Upper lobe of left lung (tissue), 4 donors: Measurements from ENCODE around the gene DGCR8.

Experiments
- CTCF ChIP-seq, 6 experiments: fragments of 450-650 bp in 4 of 6; fragments of 200-600 bp in 2 of 6; sonication (generic) in 2 of 6; IDR thresholded peaks; one replicate each; pipeline ENCODE4 v1.5.1; 2016 to 2019; ENCODE audit warnings: antibody characterized with exemption in 6 of 6
- EP300 ChIP-seq, 4 donors: sonication (generic); formaldehyde crosslinking; IDR thresholded peaks; one replicate each; pipeline ENCODE4 v1.5.1; 2017; ENCODE audit warnings: antibody characterized with exemption in 4 of 4, control low read depth in 2 of 4
- POLR2A ChIP-seq, 4 donors: fragments of 450-650 bp; IDR thresholded peaks; one replicate each; pipeline ENCODE4 v1.5.1; 2016 to 2017; ENCODE audit warnings: antibody characterized with exemption in 4 of 4, mild to moderate bottlenecking in 2 of 4
- POLR2AphosphoS5 ChIP-seq, 2 donors: sonication (generic); formaldehyde crosslinking; IDR thresholded peaks; one replicate each; pipeline ENCODE4 v1.5.1; 2017; ENCODE audit warnings: antibody characterized with exemption in 2 of 2

DNA sequence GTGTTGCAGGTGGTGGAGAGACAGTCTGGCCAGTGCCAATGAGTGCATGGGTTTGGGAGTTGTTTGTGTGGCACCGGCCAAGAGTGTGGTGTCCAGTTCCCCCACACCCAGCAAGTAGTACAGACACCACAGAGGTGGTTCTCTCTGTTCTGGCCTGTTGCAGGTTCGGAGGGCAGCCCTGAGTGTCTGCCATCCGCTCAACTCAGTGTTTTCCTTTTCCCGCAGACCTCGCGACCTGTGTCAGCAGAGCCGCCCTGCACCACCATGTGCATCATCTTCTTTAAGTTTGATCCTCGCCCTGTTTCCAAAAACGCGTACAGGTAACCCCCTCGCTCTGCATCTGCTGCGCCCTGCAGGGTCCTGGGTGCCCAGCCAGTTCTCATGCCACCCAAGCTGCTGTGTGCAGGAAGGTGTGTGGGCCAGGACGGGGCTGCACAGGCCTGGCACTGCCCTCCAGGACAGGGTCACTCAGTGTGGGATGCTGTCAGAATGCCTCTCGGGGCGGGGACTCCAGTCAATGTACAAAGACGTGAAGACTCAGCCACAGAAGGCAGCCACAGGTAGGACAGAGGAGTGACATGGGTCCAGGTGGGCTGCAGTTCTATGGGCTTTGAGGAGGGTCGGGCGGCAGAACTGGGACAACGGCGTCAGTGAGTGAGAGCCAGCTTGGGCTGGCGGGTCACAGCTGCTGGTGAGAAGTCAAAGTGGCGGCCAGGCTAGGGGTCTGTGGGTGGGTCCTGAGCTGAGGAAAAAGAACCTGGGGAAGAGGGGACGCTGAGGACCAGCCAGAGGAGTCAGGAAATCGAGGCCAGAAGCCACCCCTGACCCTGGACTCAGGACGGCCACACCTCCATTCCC is 43.3 kb upstream of the DGCR8 start:
- TF ChIP-seq CTCF (IDR thresholded peaks at IDR 0.05) (no peak), POLR2AphosphoS5 (IDR thresholded peaks at IDR 0.05) (no peak), EP300 (IDR thresholded peaks at IDR 0.05) (no peak), POLR2A (IDR thresholded peaks at IDR 0.05) (no peak)
